ENCODE results near the gene GAA. TPM values are rescaled to one million over a fixed set of nuclear protein-coding genes. Genes with fewer than 3 reads are reported as not detected.
A peak's percentile ranks its signal among the peaks of the same experiment; 100 is the strongest.

The GAA gene
- total and polyA plus RNA-seq, 2 of the 13 experiments (the other 11 are each of a cell fraction or from before 2014, with no cell fraction given), result 21.6 to 36.4 TPM

DNA sequence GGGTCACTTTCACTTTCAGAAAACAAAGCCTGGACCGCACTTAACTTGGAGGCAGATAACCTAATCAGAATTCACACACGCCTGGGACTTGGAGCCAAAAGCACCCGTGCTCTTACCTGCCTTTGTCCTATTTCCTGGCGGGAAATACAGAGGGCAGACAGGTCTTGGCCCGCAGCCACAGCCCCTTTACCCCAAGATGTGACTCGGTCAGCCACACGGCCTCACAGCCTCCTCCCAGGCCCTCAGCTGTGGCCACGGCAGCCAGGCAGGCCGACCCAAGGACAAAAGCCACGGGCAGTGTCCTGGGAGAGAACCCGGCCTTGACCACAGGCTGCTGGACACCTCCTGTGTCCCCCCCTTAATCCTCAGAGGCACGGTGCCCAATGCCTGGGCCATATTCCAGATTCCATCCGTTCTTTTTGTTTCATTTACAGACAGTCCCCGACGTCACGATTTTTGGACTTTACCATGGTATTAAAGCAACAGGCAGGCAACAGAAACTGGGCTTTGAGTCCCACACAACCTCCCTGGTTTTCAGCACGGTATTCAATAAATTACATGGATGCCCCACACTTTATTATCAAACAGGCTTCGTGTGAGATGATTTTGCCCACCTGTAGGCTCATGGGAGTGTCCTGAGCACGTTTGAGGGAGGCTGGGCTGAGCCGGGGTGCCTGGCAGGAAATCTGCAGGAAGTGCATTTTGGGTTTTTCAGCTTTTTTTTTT, 30.1 kb upstream of the GAA start (continued):
- no peak for TF ChIP-seq ZNF124 (CRISPR knock-in tag; IDR thresholded peaks at IDR 0.05)
- no peak for TF ChIP-seq TOPORS (CRISPR knock-in tag; IDR thresholded peaks at IDR 0.05)
- TF ChIP-seq, protein P1, sequence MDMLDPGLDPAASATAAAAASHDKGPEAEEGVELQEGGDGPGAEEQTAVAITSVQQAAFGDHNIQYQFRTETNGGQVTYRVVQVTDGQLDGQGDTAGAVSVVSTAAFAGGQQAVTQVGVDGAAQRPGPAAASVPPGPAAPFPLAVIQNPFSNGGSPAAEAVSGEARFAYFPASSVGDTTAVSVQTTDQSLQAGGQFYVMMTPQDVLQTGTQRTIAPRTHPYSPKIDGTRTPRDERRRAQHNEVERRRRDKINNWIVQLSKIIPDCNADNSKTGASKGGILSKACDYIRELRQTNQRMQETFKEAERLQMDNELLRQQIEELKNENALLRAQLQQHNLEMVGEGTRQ (IDR thresholded peaks at IDR 0.05; ENCODE audit: low read depth, low read length), result no peak
- TF ChIP-seq, protein P1 (CRISPR knock-in tag; IDR thresholded peaks at IDR 0.05; ENCODE audit: borderline replicate concordance), result no peak; the same call in 1 of the 2 replicates
- TF ChIP-seq GTF2F1 (IDR thresholded peaks at IDR 0.05; ENCODE audit: low read length), result no peak
- TF ChIP-seq SSRP1 (CRISPR knock-in tag; IDR thresholded peaks at IDR 0.05), result no peak
- no peak for TF ChIP-seq RNF2 (conservative IDR thresholded peaks at IDR 0.05; ENCODE audit: low read depth)
- TF ChIP-seq HNRNPL (IDR thresholded peaks at IDR 0.05; ENCODE audit: low read depth, low read length), result peak; percentile 27; the same call in 1 of the 2 replicates
- TF ChIP-seq ZFYVE20 (CRISPR knock-in tag; IDR thresholded peaks at IDR 0.05; ENCODE audit: borderline replicate concordance, low read depth), result no peak
- no peak for TF ChIP-seq ZFP82 (CRISPR knock-in tag; IDR thresholded peaks at IDR 0.05; ENCODE audit: borderline replicate concordance)
- no peak for TF ChIP-seq ZKSCAN5 (CRISPR knock-in tag; IDR thresholded peaks at IDR 0.05)
- TF ChIP-seq CCAR2 (optimal IDR thresholded peaks at IDR 0.05; ENCODE audit: low read depth, low read length), result no peak
- TF ChIP-seq SIN3B (IDR thresholded peaks at IDR 0.05; ENCODE audit: low read length), result no peak
- TF ChIP-seq SOX6 (IDR thresholded peaks at IDR 0.05), result no peak
- TF ChIP-seq SOX6 (CRISPR knock-in tag; IDR thresholded peaks at IDR 0.05), result peak; percentile 47
- no peak for TF ChIP-seq TP53 (CRISPR knock-in tag; conservative IDR thresholded peaks at IDR 0.05)
- TF ChIP-seq, protein P2, sequence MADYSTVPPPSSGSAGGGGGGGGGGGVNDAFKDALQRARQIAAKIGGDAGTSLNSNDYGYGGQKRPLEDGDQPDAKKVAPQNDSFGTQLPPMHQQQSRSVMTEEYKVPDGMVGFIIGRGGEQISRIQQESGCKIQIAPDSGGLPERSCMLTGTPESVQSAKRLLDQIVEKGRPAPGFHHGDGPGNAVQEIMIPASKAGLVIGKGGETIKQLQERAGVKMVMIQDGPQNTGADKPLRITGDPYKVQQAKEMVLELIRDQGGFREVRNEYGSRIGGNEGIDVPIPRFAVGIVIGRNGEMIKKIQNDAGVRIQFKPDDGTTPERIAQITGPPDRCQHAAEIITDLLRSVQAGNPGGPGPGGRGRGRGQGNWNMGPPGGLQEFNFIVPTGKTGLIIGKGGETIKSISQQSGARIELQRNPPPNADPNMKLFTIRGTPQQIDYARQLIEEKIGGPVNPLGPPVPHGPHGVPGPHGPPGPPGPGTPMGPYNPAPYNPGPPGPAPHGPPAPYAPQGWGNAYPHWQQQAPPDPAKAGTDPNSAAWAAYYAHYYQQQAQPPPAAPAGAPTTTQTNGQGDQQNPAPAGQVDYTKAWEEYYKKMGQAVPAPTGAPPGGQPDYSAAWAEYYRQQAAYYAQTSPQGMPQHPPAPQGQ (CRISPR knock-in tag; IDR thresholded peaks at IDR 0.05; ENCODE audit: borderline replicate concordance), result no peak
- TF ChIP-seq PITX1 (CRISPR knock-in tag; IDR thresholded peaks at IDR 0.05), result peak; percentile 66
- TF ChIP-seq, protein P3, sequence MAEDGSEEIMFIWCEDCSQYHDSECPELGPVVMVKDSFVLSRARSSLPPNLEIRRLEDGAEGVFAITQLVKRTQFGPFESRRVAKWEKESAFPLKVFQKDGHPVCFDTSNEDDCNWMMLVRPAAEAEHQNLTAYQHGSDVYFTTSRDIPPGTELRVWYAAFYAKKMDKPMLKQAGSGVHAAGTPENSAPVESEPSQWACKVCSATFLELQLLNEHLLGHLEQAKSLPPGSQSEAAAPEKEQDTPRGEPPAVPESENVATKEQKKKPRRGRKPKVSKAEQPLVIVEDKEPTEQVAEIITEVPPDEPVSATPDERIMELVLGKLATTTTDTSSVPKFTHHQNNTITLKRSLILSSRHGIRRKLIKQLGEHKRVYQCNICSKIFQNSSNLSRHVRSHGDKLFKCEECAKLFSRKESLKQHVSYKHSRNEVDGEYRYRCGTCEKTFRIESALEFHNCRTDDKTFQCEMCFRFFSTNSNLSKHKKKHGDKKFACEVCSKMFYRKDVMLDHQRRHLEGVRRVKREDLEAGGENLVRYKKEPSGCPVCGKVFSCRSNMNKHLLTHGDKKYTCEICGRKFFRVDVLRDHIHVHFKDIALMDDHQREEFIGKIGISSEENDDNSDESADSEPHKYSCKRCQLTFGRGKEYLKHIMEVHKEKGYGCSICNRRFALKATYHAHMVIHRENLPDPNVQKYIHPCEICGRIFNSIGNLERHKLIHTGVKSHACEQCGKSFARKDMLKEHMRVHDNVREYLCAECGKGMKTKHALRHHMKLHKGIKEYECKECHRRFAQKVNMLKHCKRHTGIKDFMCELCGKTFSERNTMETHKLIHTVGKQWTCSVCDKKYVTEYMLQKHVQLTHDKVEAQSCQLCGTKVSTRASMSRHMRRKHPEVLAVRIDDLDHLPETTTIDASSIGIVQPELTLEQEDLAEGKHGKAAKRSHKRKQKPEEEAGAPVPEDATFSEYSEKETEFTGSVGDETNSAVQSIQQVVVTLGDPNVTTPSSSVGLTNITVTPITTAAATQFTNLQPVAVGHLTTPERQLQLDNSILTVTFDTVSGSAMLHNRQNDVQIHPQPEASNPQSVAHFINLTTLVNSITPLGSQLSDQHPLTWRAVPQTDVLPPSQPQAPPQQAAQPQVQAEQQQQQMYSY (CRISPR knock-in tag; IDR thresholded peaks at IDR 0.05), result peak; percentile 65; the same call in 1 of the 2 replicates
- TF ChIP-seq ZBTB8A (CRISPR knock-in tag; IDR thresholded peaks at IDR 0.05; ENCODE audit: borderline replicate concordance, low read depth), result peak; percentile 35; the same call in 1 of the 2 replicates
- no peak; the same call in 1 of the 2 replicates for TF ChIP-seq ZNF317 (CRISPR knock-in tag; IDR thresholded peaks at IDR 0.05)
- TF ChIP-seq ZNF234 (CRISPR knock-in tag; conservative IDR thresholded peaks at IDR 0.05), result no peak
- no peak for TF ChIP-seq CC2D1A (CRISPR knock-in tag; IDR thresholded peaks at IDR 0.05)
- no peak for TF ChIP-seq ZNF367 (CRISPR knock-in tag; IDR thresholded peaks at IDR 0.05; ENCODE audit: borderline replicate concordance)
- no peak for TF ChIP-seq MZF1 (CRISPR knock-in tag; IDR thresholded peaks at IDR 0.05; ENCODE audit: borderline replicate concordance)

Measured in HepG2 (cell line).